Measurements from ENCODE around the gene MED8.

- TF ChIP-seq CTCF (IDR thresholded peaks at IDR 0.05; ENCODE audit: insufficient read depth, low read length) (no peak), POLR2AphosphoS5 (IDR thresholded peaks at IDR 0.05; ENCODE audit: low read depth) (no peak)
Observed at GRCh38 chr1:43431676-43432075, 42.1 kb upstream of the MED8 start.
